NCI-H146 treated with DMSO at 0.1 percent for 48 hours (cell line): Measurements from ENCODE around the gene IMPG1.
"Not testable (repeated sequence)": the region's sequence is repeated elsewhere in the genome, so short reads cannot be mapped to it uniquely, and the experiment has no call there.

Experiments
- DNase-seq: peaks from one replicate; lab custom pipeline; 2025; ENCODE audit not compliant: unreplicated experiment; lab: John Stamatoyannopoulos, UW

IMPG1 gene

GRCh38 chr6:75947935-75948334 is 124.5 kb downstream of the IMPG1 start:
- no peak for DNase-seq

GRCh38 chr6:75946146-75946831 is 126.2 kb downstream of the IMPG1 start:
- DNase-seq, result peak; percentile 84

- peak; percentile 98 for DNase-seq
These were observed 129.1 kb downstream of the IMPG1 start for GRCh38 chr6:75943381-75943780.

GRCh38 chr6:75941509-75941908 is 131.0 kb downstream of the IMPG1 start:
- DNase-seq, result no peak

DNA sequence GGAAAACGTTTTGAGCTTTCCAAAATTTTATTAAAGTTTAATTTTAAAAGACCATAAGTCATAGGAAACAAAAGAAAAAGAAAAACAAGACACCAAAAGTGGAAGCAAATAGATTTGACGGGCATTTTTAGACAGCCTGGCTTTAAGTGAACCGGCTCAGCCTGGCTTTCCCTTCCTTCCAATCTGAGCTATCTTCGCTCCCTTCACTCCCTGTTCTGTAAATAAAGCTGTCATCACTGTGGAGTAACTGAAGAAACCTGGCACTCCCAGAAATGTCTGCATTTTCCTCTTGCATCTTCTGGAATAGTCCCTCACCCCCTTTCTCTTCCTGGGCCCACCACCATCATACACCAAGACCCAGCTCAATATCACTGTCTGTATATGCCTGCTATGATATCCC is 131.9 kb downstream of the IMPG1 start:
- peak; percentile 29 for DNase-seq

- DNase-seq, result no peak
These were observed 134.6 kb downstream of the IMPG1 start for GRCh38 chr6:75937846-75938245.

- peak; percentile 51 for DNase-seq
These were observed 135.8 kb downstream of the IMPG1 start for GRCh38 chr6:75936682-75937081.

DNA sequence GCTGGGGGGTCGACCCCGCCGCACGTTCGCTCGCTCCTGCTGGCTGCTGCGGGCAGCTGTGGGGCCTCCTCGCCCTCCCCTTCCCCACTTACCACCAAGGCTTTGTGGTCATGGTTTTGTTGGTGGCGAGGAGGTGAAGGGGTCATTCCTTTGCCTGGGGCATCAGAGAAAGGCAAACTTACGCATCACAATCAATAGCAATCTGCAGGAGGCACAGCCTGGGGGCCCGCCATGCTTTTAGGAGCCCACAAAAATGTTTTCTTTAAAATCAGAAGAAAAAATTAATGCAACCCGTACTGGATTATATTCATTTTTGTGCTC is 137.0 kb downstream of the IMPG1 start:
- DNase-seq, result peak; percentile 97

- peak; percentile 98 for DNase-seq
These were observed 137.6 kb downstream of the IMPG1 start for GRCh38 chr6:75934643-75935472.

- DNase-seq, result peak; percentile 71
These were observed 139.0 kb downstream of the IMPG1 start for GRCh38 chr6:75933387-75933975.

DNA sequence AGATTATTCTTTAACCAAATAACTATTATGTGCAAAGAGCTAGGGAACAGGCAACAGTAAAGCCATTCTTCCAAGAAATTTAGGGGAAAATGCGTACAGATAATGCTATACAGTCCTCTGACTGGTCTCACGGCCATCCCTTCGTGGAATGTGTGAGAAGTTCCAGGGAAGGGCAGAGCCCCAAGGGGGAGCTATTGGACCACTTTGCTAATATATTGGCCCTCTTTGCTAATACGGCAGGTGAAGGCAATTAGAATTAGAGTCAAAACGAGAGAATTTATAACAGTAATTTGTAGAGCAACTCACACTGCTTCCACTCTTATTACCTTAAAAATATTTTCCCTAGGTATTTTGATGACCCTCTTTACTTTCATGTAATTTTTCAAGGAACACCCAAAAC is 140.4 kb downstream of the IMPG1 start:
- DNase-seq, result peak; percentile 79

- DNase-seq, result no peak
These were observed 141.3 kb downstream of the IMPG1 start for GRCh38 chr6:75931011-75931680.

DNA sequence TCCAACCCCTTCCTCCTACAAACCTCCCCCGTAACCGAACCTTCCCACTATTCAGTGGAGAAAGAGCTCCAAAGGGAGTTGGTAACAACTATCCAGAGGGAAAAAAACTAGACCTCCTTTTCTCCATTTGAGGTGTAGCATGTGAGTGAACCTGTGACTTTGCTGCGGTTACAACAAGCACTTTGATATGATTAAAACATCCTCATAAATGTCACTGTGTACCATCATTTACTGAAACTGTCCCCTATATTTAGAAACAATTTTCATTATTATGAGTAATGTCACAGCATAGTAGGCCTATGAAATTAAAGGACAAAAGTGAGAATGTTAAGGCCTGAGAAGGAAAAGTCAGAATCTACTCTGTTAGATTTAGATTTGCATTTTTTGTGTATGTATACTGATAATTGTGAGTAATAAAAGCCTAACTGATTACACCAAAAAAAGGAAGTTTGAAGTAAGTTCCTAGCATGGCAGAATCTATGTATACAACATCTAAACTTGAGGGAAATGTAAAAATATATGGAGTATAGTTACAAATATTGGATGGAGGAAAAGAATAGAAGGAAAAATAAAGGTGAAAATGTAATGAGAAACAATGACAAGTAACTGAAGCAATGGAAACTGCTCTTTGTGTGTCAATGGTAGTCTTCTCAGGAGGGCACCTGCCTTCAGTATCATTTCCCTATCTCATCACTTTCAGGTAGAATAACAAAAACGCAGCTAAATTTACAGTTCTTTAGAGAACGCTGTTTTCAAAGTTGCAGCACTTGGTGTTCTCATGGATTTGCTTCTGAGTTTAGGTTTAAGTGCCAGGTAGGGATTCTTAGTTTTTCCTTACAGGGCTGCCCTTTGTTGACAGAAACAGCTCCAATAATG is 145.9 kb downstream of the IMPG1 start:
- no peak for DNase-seq

GRCh38 chr6:75922226-75922625 is 150.2 kb downstream of the IMPG1 start:
- no peak for DNase-seq

GRCh38 chr6:75913040-75913439 is 159.4 kb downstream of the IMPG1 start:
- DNase-seq, result no peak

GRCh38 chr6:75907444-75907843 is 165.0 kb downstream of the IMPG1 start:
- DNase-seq, result no peak

DNA sequence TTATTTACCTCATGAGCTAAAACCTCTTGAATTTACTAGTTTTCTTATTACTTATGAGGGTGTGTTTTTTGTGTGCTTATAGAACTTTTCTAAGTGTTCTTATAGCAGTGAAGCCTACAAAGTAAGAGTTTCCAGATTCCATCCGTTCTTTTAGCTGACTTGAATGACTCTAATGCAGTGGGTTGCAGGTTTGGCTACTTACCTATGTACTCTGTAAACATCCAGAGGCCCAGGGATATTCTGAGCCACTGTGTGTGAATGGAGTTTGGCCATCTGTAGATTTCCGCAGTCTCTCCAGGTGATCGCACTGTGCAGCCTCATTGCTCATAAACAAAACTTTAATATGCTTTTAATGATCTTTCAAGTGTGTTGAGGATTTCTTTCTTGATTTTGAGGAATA is 165.6 kb downstream of the IMPG1 start:
- DNase-seq, result no peak

GRCh38 chr6:75905129-75905528 is 167.3 kb downstream of the IMPG1 start:
- DNase-seq, result not testable (repeated sequence)

DNA sequence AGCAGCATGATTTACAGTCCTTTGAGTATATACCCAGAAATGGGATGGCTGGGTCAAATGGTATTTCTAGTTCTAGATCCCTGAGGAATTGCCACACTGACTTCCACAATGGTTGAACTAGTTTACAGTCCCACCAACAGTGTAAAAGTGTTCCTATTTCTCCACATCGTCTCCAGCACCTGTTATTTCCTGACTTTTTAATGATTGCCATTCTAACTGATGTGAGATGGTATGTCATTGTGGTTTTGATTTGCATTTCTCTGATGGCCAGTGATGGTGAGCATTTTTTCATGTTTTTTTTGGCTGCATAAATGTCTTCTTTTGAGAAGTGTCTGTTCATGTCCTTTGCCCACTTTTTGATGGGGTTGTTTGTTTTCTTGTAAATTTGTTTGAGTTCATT is 172.2 kb downstream of the IMPG1 start:
- DNase-seq, result not testable (repeated sequence)

- no peak for DNase-seq
These were observed 175.9 kb downstream of the IMPG1 start for GRCh38 chr6:75896526-75896925.

- peak; percentile 10 for DNase-seq
These were observed 178.7 kb downstream of the IMPG1 start for GRCh38 chr6:75893776-75894152.
